Dedifferentiated amniotic fluid mesenchymal stem cell (primary cell): ENCODE measurements around the gene XRRA1.
A peak's percentile ranks its signal among the peaks of the same experiment; 100 is the strongest.
"Not testable (repeated sequence)": the region's sequence is repeated elsewhere in the genome, so short reads cannot be mapped to it uniquely, and the experiment has no call there.

Experiments
- DNase-seq: peaks from one replicate; pipeline ENCODE4 v3.0.0-alpha.2; 2016; ENCODE audit errors: extremely low spot score

Gene XRRA1

DNA sequence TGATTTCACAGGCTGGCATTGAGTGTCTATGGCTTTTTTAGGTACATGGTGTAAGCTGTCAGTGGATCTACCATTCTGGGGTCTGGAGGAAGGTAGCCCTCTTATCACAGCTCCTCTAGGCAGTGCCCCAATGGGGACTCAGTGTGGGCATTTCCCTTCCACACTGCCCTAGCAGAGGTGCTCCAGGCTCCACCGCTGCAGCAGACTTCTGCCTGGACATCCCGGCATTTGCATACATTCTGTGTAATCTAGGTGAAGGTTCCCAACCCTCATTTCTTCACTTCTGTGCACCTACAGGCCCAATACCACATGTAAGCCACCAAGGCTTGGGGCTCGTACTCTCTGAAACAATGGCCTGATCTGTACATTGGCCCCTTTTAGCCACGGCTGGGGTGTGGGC lies 122.0 kb downstream of the XRRA1 start:
- DNase-seq: no peak

DNA sequence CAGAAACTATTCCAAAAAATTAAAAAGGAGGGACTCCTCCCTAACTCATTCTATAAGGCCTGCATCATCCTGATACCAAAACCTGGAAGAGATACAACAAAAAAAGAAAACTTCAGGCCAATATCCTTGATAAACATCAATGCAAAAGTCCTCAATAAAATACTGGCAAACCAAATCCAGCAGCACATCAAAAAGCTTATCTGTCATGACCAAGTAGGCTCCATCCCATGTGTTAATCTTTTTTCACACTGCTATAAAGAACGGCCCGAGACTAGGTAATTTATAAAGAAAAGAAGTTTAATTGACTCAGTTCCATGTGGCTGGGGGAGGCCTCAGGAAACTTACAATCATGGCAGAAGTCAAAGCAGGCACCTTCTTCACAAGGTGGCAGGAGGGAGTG lies 123.3 kb downstream of the XRRA1 start:
- not testable (repeated sequence) for DNase-seq

DNA sequence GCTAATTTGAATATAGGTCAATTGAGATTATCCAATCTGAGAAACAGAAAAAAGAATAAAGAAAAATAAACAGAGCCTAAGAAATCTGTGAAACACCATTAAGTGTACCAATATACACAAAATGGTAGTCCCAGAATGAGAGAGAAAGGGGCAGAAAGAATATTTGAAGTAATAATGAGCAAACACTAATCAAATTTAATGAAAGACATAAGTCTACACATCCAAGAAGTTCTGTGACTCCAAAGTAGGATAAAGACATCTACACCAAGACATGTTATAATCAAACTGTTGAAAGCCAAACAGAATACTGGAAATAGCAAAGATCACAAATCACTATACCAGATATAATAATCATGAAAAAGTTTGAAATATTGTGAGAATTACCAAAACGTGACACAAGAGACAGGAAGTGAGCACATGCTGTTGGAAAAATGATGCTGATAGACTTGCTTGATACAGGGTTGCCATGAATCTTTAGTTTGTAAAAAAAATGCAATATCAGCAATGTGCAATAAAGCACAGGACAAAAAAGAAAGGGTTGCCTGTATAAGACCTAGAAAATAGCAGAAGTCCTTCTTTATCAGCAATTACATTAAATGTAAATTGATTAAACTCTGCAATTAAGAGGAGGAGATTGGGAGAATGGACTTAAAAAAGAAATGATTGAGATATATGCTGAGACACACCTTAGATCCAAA lies 124.5 kb downstream of the XRRA1 start:
- no peak for DNase-seq

DNA sequence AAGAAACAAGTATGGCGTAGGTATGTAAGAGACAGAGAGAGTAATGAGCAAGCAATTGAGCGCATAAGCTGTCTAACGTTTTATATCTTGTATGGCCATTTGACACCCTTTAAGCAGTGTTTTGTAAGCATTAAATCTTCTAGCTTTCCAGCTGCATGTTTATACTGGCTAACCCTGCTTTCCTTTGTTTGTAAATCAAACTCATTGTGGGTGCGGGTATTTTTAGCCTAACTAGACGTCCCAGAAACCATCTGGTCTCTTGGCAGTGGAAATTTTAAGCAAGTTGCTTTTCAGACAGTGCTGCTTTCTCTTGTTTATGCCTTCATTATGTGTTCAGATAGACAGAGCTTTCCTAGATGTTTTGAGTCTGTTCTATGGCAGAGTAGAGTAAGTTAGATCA lies 126.7 kb downstream of the XRRA1 start:
- peak; percentile 54 for DNase-seq

DNA sequence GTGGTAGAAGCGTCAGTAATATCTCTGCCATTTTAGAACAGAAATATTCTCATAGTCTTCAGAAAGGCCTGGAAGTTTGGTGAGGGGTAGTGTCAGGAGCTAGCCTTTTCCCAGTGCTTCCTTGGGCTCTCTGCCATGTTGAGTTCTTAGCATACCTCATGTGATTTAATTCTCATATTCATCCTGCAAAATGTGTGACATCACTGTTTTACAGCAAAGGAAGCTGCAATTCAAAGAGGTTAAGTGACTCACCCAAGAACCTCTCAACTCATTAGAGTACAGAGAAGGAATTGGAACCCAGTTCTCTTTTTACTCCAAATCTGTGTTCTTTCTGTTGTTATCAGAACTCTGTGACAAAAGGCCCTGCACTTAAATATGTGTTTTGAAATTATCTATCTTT lies 128.1 kb downstream of the XRRA1 start:
- peak; percentile 81 for DNase-seq

DNA sequence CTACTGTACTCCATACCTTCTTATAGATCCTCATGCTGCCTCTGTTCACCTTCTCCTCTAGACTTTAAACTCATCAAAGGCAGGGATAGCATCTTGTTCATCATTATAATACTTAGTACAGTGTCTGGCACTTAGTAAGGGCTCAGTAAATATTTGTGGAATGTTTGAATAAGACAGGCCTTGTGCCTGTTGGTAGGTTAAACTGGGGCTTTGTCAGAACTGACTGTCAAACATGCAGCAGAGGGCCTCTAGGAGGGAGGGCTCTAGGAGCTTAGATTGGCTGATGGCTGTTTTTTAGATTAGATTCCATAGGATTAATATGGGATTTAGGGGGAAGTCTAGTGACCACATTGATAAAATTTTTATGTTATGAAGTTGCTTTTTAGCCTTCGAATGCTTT lies 129.5 kb downstream of the XRRA1 start:
- no peak for DNase-seq

DNA sequence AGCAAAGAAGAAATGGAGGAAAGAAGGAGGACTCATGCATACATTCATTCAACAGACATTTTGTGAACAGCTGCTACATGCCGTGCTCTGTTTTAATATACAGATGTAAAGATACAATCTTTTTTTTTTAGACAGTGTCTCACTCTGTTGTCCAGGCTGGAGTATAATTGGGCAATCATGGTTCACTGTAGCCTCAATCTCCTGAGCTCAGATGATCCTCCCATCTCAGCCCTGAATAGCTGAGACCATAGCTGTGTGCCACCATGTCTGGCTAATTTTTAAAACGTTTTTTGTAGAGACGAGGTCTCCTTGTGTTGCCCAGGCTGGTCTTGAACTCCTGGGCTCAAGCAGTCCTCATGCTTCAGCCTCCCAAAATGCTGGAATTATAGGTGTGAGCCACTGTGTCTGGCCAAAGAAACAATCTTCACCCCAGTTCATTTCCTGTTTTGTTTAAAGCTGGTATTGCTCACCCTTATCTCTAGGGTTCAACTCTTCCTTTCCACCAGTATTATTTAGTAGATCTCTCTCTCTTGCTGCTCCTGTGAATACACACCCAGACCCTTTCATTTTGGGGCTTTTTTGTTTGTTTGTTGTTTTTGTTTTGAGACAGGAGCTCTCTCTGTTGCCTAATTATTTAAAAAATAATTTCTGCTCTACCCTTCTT lies 130.5 kb downstream of the XRRA1 start:
- no peak for DNase-seq

DNA sequence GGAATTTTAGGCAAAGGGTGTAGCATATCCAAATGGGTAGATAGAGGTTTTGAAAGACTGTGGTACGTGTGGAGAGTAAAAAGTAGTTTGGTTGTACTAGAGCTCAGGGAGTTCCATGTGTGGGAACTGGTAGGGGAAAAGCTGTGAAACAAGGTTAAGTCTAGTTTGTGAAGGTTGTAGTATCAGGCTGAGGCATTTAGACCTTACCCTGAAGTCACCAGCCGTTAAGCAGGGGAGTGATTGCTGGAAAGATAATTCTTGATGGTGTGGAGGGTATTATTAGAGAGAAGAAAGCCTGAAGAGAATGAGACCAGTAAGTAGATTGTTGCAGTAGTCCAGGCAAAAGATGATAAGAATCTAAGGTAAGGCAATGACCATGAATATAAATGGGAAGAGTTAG lies 132.2 kb downstream of the XRRA1 start:
- DNase-seq: no peak

DNA sequence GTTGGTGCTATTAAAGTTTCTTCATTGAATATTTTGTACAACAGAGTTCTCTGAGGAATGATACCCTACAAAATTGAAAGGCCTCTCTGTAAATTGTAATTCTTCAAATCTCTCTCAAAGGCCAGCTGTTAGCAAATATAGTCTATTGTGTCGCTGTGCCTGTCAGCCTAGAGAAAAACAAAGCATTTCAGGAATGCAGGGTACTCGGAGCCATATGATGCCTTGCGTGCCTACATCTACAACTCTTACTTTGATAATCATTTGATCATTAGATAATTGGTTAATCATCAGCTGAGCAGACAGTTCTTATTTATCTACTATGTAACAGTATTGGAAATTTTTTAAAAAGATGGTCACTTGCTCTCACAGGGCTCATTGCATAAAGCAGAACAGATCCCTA lies 132.9 kb downstream of the XRRA1 start:
- no peak for DNase-seq

DNA sequence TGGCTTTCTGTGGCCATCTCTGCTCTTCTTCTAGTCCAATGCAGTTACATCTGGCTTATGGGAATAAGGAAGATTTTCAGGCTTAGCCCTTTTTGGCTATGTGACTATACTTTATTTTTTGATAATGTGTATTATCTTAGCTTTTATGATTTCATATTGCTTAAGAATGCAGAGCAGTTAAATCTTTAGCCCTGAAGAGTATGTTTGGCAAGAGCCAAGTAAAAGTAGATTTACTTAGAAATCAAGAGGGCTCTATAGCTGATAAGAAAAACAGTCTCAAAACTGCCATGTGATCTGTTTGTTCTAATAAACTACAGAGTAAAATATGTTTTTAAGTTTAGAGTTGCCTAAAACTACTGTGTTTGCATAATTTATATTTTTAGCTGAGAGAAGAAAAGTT lies 139.1 kb downstream of the XRRA1 start:
- no peak for DNase-seq

DNA sequence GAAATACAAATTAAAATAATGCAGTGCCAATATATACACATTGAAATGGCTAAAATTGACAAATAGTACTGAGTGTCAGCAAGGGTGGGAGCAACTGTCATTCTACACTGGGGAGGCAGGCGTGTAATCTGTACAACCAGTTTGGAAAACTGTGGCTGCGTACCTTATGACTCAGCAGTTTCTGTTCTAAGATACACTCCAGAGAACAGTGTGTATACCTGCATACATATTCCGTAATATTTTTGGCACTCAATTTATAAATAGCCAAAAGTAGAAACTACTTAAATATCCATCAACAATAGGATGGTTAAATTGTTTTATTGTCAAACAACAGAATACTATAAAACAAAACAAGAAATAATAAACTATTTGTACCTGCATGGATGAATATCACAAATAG lies 142.6 kb downstream of the XRRA1 start:
- DNase-seq: no peak

DNA sequence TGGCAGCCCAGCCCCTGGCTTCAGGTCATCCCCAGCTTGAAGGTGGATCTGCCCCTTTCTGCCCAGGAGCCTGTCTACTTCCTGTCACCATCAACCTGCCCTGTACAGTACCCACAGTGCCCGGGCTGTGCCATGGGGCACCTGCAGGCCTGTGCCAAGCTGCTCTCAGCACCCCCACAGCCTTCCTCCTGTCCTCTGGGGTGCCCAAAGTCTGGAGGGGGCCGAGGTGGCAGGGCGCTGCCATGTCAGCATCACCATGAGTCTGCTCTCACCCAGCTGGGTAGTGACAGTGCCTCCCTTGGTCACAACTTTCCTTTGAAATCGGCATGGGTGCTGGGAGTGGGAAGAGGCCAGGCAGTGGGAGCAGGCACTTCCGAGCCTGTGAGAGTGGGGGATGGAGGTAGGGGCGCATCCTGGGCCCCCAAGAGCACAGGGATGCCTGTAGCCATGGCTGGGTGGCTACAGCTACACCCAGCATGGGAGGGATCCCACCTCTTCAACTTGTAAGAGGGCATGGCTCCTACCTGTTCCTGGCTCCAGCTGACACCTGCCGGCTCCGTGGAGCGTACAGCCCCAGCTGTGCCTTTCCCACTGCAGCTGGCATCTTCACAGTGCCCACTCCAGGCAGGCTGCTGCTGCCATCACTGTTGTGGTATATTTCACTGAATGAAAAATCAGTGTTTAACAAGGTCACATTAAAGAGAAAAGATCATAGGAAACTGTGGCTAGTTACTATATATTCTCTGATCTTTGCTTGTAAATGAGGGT lies 157.4 kb downstream of the XRRA1 start:
- DNase-seq: no peak
